ENCODE results near the gene C1RL.
"Not testable (repeated sequence)": the region's sequence is repeated elsewhere in the genome, so short reads cannot be mapped to it uniquely, and the experiment has no call there.

Gene C1RL

GRCh38 chr12:7061596-7061995 is 47.4 kb downstream of the C1RL start:
- no peak for DNase-seq (ENCODE audit: low read depth)

- no peak for DNase-seq (ENCODE audit: low read depth)
Observed at GRCh38 chr12:7061138-7061537, 47.9 kb downstream of the C1RL start.

GRCh38 chr12:7060353-7060954 is 48.6 kb downstream of the C1RL start, which contains the start of gene C1S:
TSS of gene C1S (plus strand) at chr12:7060718. CDS start at chr12:7061913, 1,195 bp downstream.
- DNase-seq (ENCODE audit: low read depth), result no peak

GRCh38 chr12:7059780-7060179 is 49.2 kb downstream of the C1RL start:
- DNase-seq (ENCODE audit: low read depth), result no peak

DNA sequence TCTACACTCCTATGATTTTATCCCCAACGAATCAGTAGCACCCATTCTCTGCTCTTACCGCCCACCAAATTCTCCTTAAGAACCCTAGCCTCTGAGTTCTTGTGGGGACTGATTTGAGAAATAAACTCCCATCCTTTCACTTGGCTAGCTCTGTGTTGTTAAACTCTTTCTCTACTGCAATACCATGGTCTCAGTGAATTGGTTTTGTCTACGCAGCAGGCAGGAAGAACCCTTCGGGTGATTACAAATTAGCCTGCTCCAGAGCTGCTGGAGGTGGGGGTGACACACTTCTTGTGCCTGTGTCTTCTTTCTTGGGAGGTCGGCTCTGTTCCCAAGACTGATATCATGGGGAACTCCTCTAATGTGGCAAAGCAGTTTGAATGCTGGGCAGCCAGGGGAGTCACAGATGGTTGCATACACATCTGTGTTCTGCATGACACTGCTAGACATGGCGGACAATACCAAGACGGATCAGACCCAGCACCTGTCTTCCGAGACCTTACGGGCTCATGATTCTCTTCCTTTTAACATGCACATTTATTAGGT is 50.1 kb downstream of the C1RL start:
- DNase-seq (ENCODE audit: low read depth), result no peak

GRCh38 chr12:7058163-7058845 is 50.7 kb downstream of the C1RL start:
- no peak for DNase-seq (ENCODE audit: low read depth)

DNA sequence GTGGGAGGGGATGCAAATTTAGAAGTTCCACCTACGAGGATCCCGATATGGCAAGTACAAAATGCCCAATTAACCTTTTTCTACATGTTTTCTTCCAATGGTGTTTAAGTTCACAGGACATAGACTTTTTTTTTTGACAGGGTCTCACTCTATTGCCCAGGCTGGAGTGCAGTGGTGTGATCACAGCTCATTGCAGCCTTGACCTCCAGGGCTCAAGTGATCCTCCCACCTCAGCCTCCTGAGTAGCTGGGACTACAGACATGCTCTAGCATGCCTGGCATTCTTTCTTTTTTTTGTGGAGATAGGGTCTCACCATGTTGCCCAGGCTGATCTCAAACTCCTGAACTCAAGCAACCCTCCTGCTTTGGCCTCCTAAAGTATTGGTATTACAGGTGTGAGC is 53.3 kb downstream of the C1RL start:
- DNase-seq (ENCODE audit: low read depth), result not testable (repeated sequence)

- DNase-seq (ENCODE audit: low read depth), result no peak
Observed at GRCh38 chr12:7054925-7055324, 54.1 kb downstream of the C1RL start.

- not testable (repeated sequence) for DNase-seq (ENCODE audit: low read depth)
Observed at GRCh38 chr12:7049973-7050372, 59.0 kb downstream of the C1RL start.

- not testable (repeated sequence) for DNase-seq (ENCODE audit: low read depth)
Observed at GRCh38 chr12:7049445-7049951, 59.5 kb downstream of the C1RL start.

DNA sequence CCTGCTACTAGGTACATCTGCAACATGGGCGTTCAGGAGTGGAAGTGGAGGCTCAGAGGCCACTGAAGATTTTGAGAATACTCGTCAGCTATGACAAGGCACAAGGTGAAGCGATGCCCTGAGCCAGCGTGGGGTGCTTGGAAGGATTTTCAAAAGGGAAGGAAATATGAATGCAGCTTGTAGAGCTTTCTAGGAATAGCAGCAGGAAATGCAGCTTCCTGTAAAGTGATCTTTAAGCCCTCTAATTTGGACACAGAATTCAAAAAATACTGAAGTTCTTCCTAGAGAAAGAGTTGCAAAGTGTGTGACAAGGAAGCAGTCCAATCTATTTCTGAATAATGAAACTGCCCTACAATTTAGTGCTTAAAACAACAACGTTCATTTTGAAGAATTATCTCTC is 61.7 kb downstream of the C1RL start:
- DNase-seq (ENCODE audit: low read depth), result no peak

DNA sequence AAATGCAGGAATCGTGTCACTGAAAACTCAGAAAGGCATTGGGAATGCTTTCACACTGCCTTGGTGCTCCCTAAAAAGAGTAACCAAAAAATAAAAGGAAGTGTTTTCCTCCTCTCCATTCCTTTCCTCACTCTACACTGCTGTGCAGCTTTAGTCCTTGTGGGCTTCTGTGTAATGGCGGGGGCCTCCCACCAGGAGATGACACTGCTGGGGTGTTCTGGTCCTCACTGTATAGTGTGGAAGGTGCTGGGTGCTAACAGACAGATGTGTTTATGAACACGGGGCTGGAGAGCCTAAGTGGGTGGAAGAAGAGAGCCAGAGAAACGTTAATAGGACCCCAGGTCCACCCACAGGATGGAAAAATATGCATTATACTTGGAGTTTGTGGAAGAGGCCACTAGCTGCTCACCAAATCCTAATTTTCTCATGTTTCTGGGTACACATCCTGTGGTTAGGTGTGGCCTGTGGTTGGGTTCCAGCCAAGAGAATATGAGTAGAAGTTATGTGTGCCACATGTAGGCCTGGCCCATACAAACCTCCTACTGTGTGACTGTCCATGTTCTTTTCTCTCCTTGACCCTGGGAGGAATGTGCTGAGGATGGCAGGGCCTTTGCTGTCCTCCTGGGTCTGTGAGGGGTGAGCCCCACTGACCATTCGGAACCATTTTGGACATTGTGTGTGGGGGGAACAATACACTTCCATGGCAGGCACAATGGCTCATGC is 62.5 kb downstream of the C1RL start:
- DNase-seq (ENCODE audit: low read depth), result no peak

GRCh38 chr12:7045913-7046312 is 63.1 kb downstream of the C1RL start:
- no peak for DNase-seq (ENCODE audit: low read depth)
